ENCODE measurements around the gene FGF13.

DNA sequence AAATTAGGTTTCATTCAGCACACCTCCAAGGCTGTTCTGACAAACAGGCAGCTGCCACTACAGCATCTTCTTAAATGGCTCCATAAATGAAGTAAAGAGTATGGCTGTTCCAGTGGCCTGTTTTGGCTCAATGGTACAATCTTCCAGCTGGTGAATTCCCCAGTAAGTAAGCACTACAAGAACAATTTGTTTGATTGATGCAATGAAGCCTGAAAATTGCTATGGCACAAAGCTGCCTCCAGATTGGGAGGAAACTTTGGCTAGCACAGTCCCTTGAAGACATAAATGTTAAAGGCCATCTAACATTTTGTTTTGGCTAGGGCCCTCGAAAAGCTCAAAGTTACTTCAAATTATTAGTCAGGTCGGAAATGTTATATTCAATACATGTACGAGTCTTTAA is 47.5 kb downstream of the FGF13 start:
- TF ChIP-seq, protein P1, sequence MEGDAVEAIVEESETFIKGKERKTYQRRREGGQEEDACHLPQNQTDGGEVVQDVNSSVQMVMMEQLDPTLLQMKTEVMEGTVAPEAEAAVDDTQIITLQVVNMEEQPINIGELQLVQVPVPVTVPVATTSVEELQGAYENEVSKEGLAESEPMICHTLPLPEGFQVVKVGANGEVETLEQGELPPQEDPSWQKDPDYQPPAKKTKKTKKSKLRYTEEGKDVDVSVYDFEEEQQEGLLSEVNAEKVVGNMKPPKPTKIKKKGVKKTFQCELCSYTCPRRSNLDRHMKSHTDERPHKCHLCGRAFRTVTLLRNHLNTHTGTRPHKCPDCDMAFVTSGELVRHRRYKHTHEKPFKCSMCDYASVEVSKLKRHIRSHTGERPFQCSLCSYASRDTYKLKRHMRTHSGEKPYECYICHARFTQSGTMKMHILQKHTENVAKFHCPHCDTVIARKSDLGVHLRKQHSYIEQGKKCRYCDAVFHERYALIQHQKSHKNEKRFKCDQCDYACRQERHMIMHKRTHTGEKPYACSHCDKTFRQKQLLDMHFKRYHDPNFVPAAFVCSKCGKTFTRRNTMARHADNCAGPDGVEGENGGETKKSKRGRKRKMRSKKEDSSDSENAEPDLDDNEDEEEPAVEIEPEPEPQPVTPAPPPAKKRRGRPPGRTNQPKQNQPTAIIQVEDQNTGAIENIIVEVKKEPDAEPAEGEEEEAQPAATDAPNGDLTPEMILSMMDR (IDR thresholded peaks at IDR 0.05; ENCODE audit: insufficient read depth, low read depth, low read length), result no peak
- no peak for TF ChIP-seq EZH2 (IDR thresholded peaks at IDR 0.05; ENCODE audit: insufficient read depth, low read length)

All from astrocyte (in vitro differentiated cells and primary cell).